GM23338 (cell line): ENCODE measurements around the gene SLC9A8. TPM values are rescaled to one million over a fixed set of nuclear protein-coding genes. Genes with fewer than 3 reads are reported as not detected.

Source experiments
- ATAC-seq: fragments of 200-7000 bp; cut with Tn5 transposase; 3 replicates; pipeline ENCODE4 v1.9.1; 2020
- DNase-seq: peaks from one replicate; pipeline ENCODE4 v3.0.0-alpha.2; 2015; ENCODE audit warnings: low spot score
- H2AFZ ChIP-seq: fragments of 200-600 bp; sonication (generic); 2 replicates; pipeline ENCODE4 v1.8.0; 2016; ENCODE audit warnings: antibody characterized with exemption, mild to moderate bottlenecking, moderate library complexity
- H3F3A ChIP-seq: fragments of 200-600 bp; sonication (generic); replicated peaks from 2 replicates; pipeline ENCODE4 v1.8.0; 2017; ENCODE audit warnings: antibody characterized with exemption, mixed run types, low read depth
- H3K27ac ChIP-seq: fragments of 200-600 bp; sonication (generic); 2 replicates; pipeline ENCODE4 v1.6.1; 2016; ENCODE audit warnings: low read depth
- H3K27me3 ChIP-seq: fragments of 200-600 bp; sonication (generic); 2 replicates; pipeline ENCODE4 v1.8.0; 2016; ENCODE audit warnings: mild to moderate bottlenecking, mixed run types, moderate library complexity; ENCODE audit not compliant: insufficient read depth
- H3K36me3 ChIP-seq: fragments of 200-600 bp; sonication (generic); 2 replicates; pipeline ENCODE4 v1.8.0; 2016; ENCODE audit warnings: mild to moderate bottlenecking; ENCODE audit not compliant: insufficient read depth
- H3K4me1 ChIP-seq: fragments of 200-600 bp; sonication (generic); 2 replicates; pipeline ENCODE4 v1.8.0; 2016; ENCODE audit warnings: mild to moderate bottlenecking, moderate library complexity; ENCODE audit not compliant: insufficient read depth
- H3K4me2 ChIP-seq: fragments of 200-600 bp; sonication (generic); 2 replicates; pipeline ENCODE4 v1.7.1; 2017; ENCODE audit warnings: mixed run types
- H3K4me3 ChIP-seq: fragments of 200-600 bp; sonication (generic); 2 replicates; pipeline ENCODE4 v1.6.1; 2016; ENCODE audit warnings: mixed run types
- H3K79me2 ChIP-seq: fragments of 200-600 bp; sonication (generic); replicated peaks from 2 replicates; pipeline ENCODE4 v1.8.0; 2017; ENCODE audit warnings: mild to moderate bottlenecking; ENCODE audit not compliant: insufficient read depth
- H3K9me2 ChIP-seq: fragments of 200-600 bp; sonication (generic); 2 replicates; pipeline ENCODE4 v1.8.0; 2017; ENCODE audit not compliant: insufficient read depth
- H4K20me1 ChIP-seq: fragments of 200-600 bp; sonication (generic); replicated peaks from 2 replicates; pipeline ENCODE4 v1.8.0; 2017; ENCODE audit warnings: mild to moderate bottlenecking; ENCODE audit not compliant: insufficient read depth
- H3K27ac Mint-ChIP-seq: 2 replicates; pipeline ENCODE4 v1.8.0; 2020; ENCODE audit warnings: inconsistent platforms, mild to moderate bottlenecking, moderate library complexity, mixed read lengths
- H3K27me3 Mint-ChIP-seq: 3 replicates; pipeline ENCODE4 v1.8.0; 2022; ENCODE audit warnings: low read depth, mild to moderate bottlenecking, moderate library complexity, mixed read lengths, inconsistent platforms; ENCODE audit not compliant: insufficient read depth, poor library complexity
- H3K36me3 Mint-ChIP-seq: 3 replicates; pipeline ENCODE4 v1.8.0; 2021; ENCODE audit warnings: low read depth, mild to moderate bottlenecking, inconsistent platforms, moderate library complexity, mixed read lengths
- H3K4me1 Mint-ChIP-seq: 3 replicates; pipeline ENCODE4 v1.8.0; 2020; ENCODE audit warnings: mild to moderate bottlenecking, inconsistent platforms, mixed read lengths
- H3K4me3 Mint-ChIP-seq: 3 replicates; pipeline ENCODE4 v1.8.0; 2021; ENCODE audit warnings: moderate library complexity, mild to moderate bottlenecking, inconsistent platforms, mixed read lengths
- H3K9me3 Mint-ChIP-seq: 3 replicates; pipeline ENCODE4 v1.8.0; 2020; ENCODE audit warnings: moderate library complexity, mild to moderate bottlenecking, inconsistent platforms, mixed read lengths
- CREB1 ChIP-seq: fragments of 250-450 bp; sonication (Bioruptor Pico); IDR thresholded peaks from 2 replicates; pipeline ENCODE4 v1.5.0; 2020; ENCODE audit warnings: low read depth, mild to moderate bottlenecking, moderate library complexity
- CTCF ChIP-seq, 2 experiments: fragments of 200-600 bp in 1 of 2; sonication (generic) in 1 of 2; conservative IDR thresholded peaks; 2 replicates each; pipeline versions ENCODE4 v1.5.1 to v1.6.1; 2016 to 2017; ENCODE audit warnings: antibody characterized with exemption in 2 of 2, low read depth in 2 of 2, mild to moderate bottlenecking in 2 of 2, moderate library complexity in 1 of 2
- ETS1 ChIP-seq: IDR thresholded peaks from 2 replicates; pipeline ENCODE4 v1.6.1; 2016; ENCODE audit warnings: antibody characterized with exemption
- EZH2 ChIP-seq: fragments of 200-600 bp; sonication (generic); IDR thresholded peaks from one replicate; pipeline ENCODE4 v1.8.0; 2017; ENCODE audit warnings: antibody characterized with exemption, mild to moderate bottlenecking, low read depth; ENCODE audit not compliant: unreplicated experiment
- NANOG ChIP-seq: IDR thresholded peaks from 2 replicates; pipeline ENCODE4 v1.6.1; 2016; ENCODE audit warnings: antibody characterized with exemption, borderline replicate concordance
- POLR2AphosphoS5 ChIP-seq: IDR thresholded peaks from 2 replicates; pipeline ENCODE4 v1.6.1; 2016; ENCODE audit warnings: antibody characterized with exemption, low read depth
- REST ChIP-seq: IDR thresholded peaks from one replicate; pipeline ENCODE4 v1.6.1; 2018; ENCODE audit warnings: antibody characterized with exemption; ENCODE audit not compliant: unreplicated experiment
- ZNF331 ChIP-seq: fragments of 250-450 bp; sonication (Bioruptor Pico); IDR thresholded peaks from 2 replicates; pipeline ENCODE4 v1.5.0; 2020; ENCODE audit warnings: low read depth, mild to moderate bottlenecking, moderate library complexity
- polyA plus RNA-seq: library from polyadenylated mRNA; unstranded; fragments of >200 nt; fragmentation: Nextera tagmentation; extraction: Ambion mirVana; gene quantifications from 2 replicates; pipeline ENCODE4 v1.2.1, GENCODE V29; 2016
- total RNA-seq: library from RNA; depleted of rRNA; stranded (reverse); fragments of >200 nt; shearing (Covaris generic); gene quantifications from 2 replicates; pipeline ENCODE4 v1.2.3, GENCODE V29; 2014

Gene SLC9A8
- total and polyA plus RNA-seq, 2 experiments from 2014 or later, result 2.6 to 6.4 TPM

- DNase-seq (no peak), ATAC-seq (no peak)
- H3K27ac ChIP-seq, result no peak overlapping the region
- no peaks in the 10 kb centered on the region for H3K36me3 ChIP-seq
- H3K27me3 ChIP-seq, result no peaks in the 10 kb centered on the region
- Mint-ChIP-seq H3K36me3 (peaks cover 7% of the 10 kb centered on the region), H3K27ac (no peak overlapping the region), H3K27me3 (peaks cover 11% of the 10 kb centered on the region), H3K4me3 (no peak overlapping the region), H3K9me3 (no peaks in the 10 kb centered on the region), H3K4me1 (peaks cover 21% of the 10 kb centered on the region)
- no peak overlapping the region for H3K4me3 ChIP-seq
- no peaks in the 10 kb centered on the region for H4K20me1 ChIP-seq
- H3K9me2 ChIP-seq, result no peaks in the 10 kb centered on the region
- H3K4me1 ChIP-seq, result no peaks in the 10 kb centered on the region; the same call in 1 of the 2 replicates
- TF ChIP-seq CTCF (conservative IDR thresholded peaks at IDR 0.05; ENCODE audit: low read depth in 2 of 2) (no peak), POLR2AphosphoS5 (no peak), CREB1 (CRISPR knock-in tag) (no peak)
- no peak overlapping the region for H3K4me2 ChIP-seq
- H3K79me2 ChIP-seq, result no peaks in the 10 kb centered on the region
- no peak overlapping the region for H2AFZ ChIP-seq
- no peaks in the 10 kb centered on the region for H3F3A ChIP-seq
Measured at GRCh38 chr20:49859011-49859410, 46.4 kb downstream of the SLC9A8 start.

GRCh38 chr20:49859807-49860206, 47.2 kb downstream of the SLC9A8 start:
- no peak; the same call in 2 of the 3 replicates for ATAC-seq
- TF ChIP-seq CTCF (conservative IDR thresholded peaks at IDR 0.05; ENCODE audit: low read depth in 2 of 2) (no peak), POLR2AphosphoS5 (no peak), ETS1 (no peak), EZH2 (no peak), ZNF331 (CRISPR knock-in tag) (no peak), CREB1 (CRISPR knock-in tag) (no peak), NANOG (no peak), REST (no peak)

More at GRCh38 chr20:49859807-49860206, 47.2 kb downstream of the SLC9A8 start:
- Mint-ChIP-seq H3K9me3 (no peaks in the 10 kb centered on the region; the same call in 2 of the 3 replicates), H3K27ac (no peak overlapping the region), H3K36me3 (peaks cover 7% of the 10 kb centered on the region), H3K4me1 (peaks cover 13% of the 10 kb centered on the region), H3K4me3 (no peak overlapping the region), H3K27me3 (peaks cover 11% of the 10 kb centered on the region)
- Histone ChIP-seq H3K4me2 (no peak overlapping the region), H3K27me3 (no peaks in the 10 kb centered on the region), H2AFZ (no peak overlapping the region), H3F3A (no peaks in the 10 kb centered on the region; the same call in 1 of the 2 replicates), H4K20me1 (no peaks in the 10 kb centered on the region), H3K36me3 (no peaks in the 10 kb centered on the region), H3K79me2 (no peaks in the 10 kb centered on the region), H3K4me1 (no peaks in the 10 kb centered on the region), H3K9me2 (no peaks in the 10 kb centered on the region), H3K27ac (no peak overlapping the region), H3K4me3 (no peak overlapping the region)
- no peak for DNase-seq
